ENCODE results near the gene PTPRF.
"Not testable (repeated sequence)": the region's sequence is repeated elsewhere in the genome, so short reads cannot be mapped to it uniquely, and the experiment has no call there.

DNA sequence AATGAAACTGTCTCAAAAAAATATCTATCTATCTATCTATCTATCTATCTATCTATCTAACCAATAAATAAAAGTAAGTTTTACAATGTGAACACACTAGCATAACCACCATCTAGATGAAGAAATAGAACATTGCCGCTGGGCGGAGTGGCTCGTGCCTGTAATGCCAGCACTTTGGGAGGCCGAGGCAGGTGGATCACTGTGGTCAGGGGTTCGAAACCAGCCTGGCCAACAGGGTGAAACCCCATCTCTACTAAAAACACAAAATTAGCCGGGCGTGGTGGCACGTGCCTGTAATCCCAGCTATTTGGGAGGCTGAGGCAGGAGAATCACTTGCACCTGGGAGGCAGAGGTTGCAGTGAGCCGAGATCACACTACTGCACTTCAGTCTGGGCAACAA, 116.6 kb downstream of the PTPRF start:
- TF ChIP-seq POLR2A (IDR thresholded peaks at IDR 0.05) = not testable (repeated sequence)
- TF ChIP-seq, protein P1, sequence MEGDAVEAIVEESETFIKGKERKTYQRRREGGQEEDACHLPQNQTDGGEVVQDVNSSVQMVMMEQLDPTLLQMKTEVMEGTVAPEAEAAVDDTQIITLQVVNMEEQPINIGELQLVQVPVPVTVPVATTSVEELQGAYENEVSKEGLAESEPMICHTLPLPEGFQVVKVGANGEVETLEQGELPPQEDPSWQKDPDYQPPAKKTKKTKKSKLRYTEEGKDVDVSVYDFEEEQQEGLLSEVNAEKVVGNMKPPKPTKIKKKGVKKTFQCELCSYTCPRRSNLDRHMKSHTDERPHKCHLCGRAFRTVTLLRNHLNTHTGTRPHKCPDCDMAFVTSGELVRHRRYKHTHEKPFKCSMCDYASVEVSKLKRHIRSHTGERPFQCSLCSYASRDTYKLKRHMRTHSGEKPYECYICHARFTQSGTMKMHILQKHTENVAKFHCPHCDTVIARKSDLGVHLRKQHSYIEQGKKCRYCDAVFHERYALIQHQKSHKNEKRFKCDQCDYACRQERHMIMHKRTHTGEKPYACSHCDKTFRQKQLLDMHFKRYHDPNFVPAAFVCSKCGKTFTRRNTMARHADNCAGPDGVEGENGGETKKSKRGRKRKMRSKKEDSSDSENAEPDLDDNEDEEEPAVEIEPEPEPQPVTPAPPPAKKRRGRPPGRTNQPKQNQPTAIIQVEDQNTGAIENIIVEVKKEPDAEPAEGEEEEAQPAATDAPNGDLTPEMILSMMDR (IDR thresholded peaks at IDR 0.05) = not testable (repeated sequence)

Measured in esophagus squamous epithelium (tissue), 4 donors.